B cell (primary cell): ENCODE data around the gene SGSM1. TPM values are rescaled to one million over a fixed set of nuclear protein-coding genes. Genes with fewer than 3 reads are reported as not detected.

Experiments
- ATAC-seq: fragments of 200-7000 bp; cut with Tn5 transposase; one replicate; pipeline ENCODE4 v1.10.0; 2021; ENCODE audit warnings: low read depth, mild to moderate bottlenecking, moderate number of reproducible peaks, moderate library complexity
- CTCF ChIA-PET: fragments of 350-600 bp; sonication (Branson Sonifier 250); formaldehyde crosslinking; loops from one replicate; lab custom pipeline; 2021; ENCODE audit warnings: antibody characterized with exemption, inconsistent platforms; lab: Charles Lee
- POLR2A ChIA-PET: fragments of 350-600 bp; sonication (Branson Sonifier 250); formaldehyde crosslinking; loops from one replicate; lab custom pipeline; 2021; ENCODE audit warnings: antibody characterized with exemption; lab: Charles Lee
- DNase-seq: peaks from one replicate; pipeline ENCODE4 v3.0.0; 2013
- H2AFZ ChIP-seq: 2 replicates; pipeline ENCODE4 v1.6.1; 2012; ENCODE audit warnings: mild to moderate bottlenecking, low read depth, low read length; ENCODE audit not compliant: insufficient read depth, poor library complexity, severe bottlenecking
- H3K27ac ChIP-seq, 2 donors: 1 replicate in 1 of 2; 2 replicates in 1 of 2; pipeline ENCODE4 v1.5.1; 2012 to 2013; ENCODE audit warnings: low read length in 2 of 2, mild to moderate bottlenecking in 2 of 2, moderate library complexity in 1 of 2
- H3K27me3 ChIP-seq, 4 experiments: fragments of 200-600 bp in 1 of 4; sonication (generic) in 1 of 4; replicated peaks in 1 of 4; 1 replicate in 2 of 4; 2 replicates in 2 of 4; pipeline versions ENCODE4 v1.6.1 to v1.7.0; 2013 to 2016; ENCODE audit warnings: low read length in 3 of 4, mild to moderate bottlenecking in 2 of 4, mixed read lengths in 1 of 4, moderate library complexity in 1 of 4; ENCODE audit not compliant: insufficient read depth in 4 of 4, control insufficient read depth in 3 of 4; ENCODE audit errors: control extremely low read depth in 1 of 4
- H3K36me3 ChIP-seq, 2 experiments: replicated peaks in 1 of 2; 1 replicate in 1 of 2; 2 replicates in 1 of 2; pipeline versions ENCODE4 v1.6.1 to v1.7.1; 2013; ENCODE audit warnings: low read length in 1 of 2; ENCODE audit not compliant: insufficient read depth in 2 of 2, control insufficient read depth in 1 of 2; ENCODE audit errors: control extremely low read depth in 1 of 2, extremely low read depth in 1 of 2
- H3K4me1 ChIP-seq, 2 donors: fragments of 200-600 bp in 1 of 2; sonication (generic) in 1 of 2; 1 replicate in 1 of 2; 2 replicates in 1 of 2; pipeline versions ENCODE4 v1.5.1 to v1.6.1; 2013 to 2017; ENCODE audit warnings: low read length in 2 of 2; ENCODE audit not compliant: control insufficient read depth in 2 of 2, insufficient read depth in 2 of 2
- H3K4me2 ChIP-seq: replicated peaks from 2 replicates; pipeline ENCODE3; 2012; ENCODE audit warnings: mild to moderate bottlenecking, low read depth, low read length; ENCODE audit not compliant: poor library complexity, severe bottlenecking
- H3K4me3 ChIP-seq, 5 experiments: fragments of 200-600 bp in 1 of 5; sonication (generic) in 1 of 5; 1 replicate in 3 of 5; 2 replicates in 2 of 5; pipeline versions ENCODE4 v1.5.1 to v1.7.0; 2011 to 2016; ENCODE audit warnings: low read length in 4 of 5, mild to moderate bottlenecking in 4 of 5, low read depth in 2 of 5, control low read depth in 1 of 5, moderate library complexity in 1 of 5; ENCODE audit not compliant: insufficient read depth in 1 of 5; ENCODE audit errors: control extremely low read depth in 1 of 5, extremely low read depth in 1 of 5
- H3K79me2 ChIP-seq: fragments of 200-600 bp; sonication (generic); one replicate; pipeline ENCODE4 v1.6.0; 2016; ENCODE audit warnings: low read length; ENCODE audit not compliant: control insufficient read depth, insufficient read depth
- H3K9ac ChIP-seq: fragments of 200-600 bp; sonication (generic); 2 replicates; pipeline ENCODE4 v1.6.1; 2017; ENCODE audit warnings: mild to moderate bottlenecking, low read length, moderate library complexity
- H3K9me3 ChIP-seq, 3 donors: one replicate each; pipeline versions ENCODE4 v1.6.1 to v1.7.1; 2013; ENCODE audit warnings: low read length in 2 of 3; ENCODE audit not compliant: control insufficient read depth in 2 of 3, insufficient read depth in 1 of 3; ENCODE audit errors: control extremely low read depth in 1 of 3
- H4K20me1 ChIP-seq: 2 replicates; pipeline ENCODE4 v1.6.0; 2012; ENCODE audit warnings: mild to moderate bottlenecking, low read length; ENCODE audit not compliant: insufficient read depth, control insufficient read depth, poor library complexity, severe bottlenecking
- H3K27ac Mint-ChIP-seq: one replicate; pipeline ENCODE4 v1.8.0; 2021; ENCODE audit warnings: mixed read lengths
- H3K27me3 Mint-ChIP-seq: one replicate; pipeline ENCODE4 v1.8.0; 2021; ENCODE audit warnings: mixed read lengths
- H3K4me1 Mint-ChIP-seq: one replicate; pipeline ENCODE4 v1.8.0; 2021; ENCODE audit warnings: mixed read lengths
- H3K4me3 Mint-ChIP-seq: one replicate; pipeline ENCODE4 v1.8.0; 2021; ENCODE audit warnings: mixed read lengths
- H3K9me3 Mint-ChIP-seq: one replicate; pipeline ENCODE4 v1.8.0; 2022; ENCODE audit warnings: mixed read lengths; ENCODE audit not compliant: insufficient read depth
- CTCF ChIP-seq: fragments of 200-600 bp; IDR thresholded peaks from one replicate; pipeline ENCODE4 v1.8.0; 2022; ENCODE audit warnings: antibody characterized with exemption, mild to moderate bottlenecking
- EZH2 ChIP-seq: IDR thresholded peaks from 2 replicates; pipeline ENCODE4 v1.6.1; 2012; ENCODE audit warnings: borderline replicate concordance, low read depth, mild to moderate bottlenecking, moderate library complexity, low read length; ENCODE audit not compliant: insufficient read depth, poor library complexity, severe bottlenecking
- WGBS: methylation state at CpG from one replicate; pipeline ENCODE4 v1.1.5; 2013; ENCODE audit warnings: missing lambda C conversion rate; ENCODE audit not compliant: insufficient coverage; 5-methylcytosine and 5-hydroxymethylcytosine counted together
- intact Hi-C: fragments of 100-400 bp; cut with micrococcal nuclease; formaldehyde crosslinking; loops from one replicate; pipeline ENCODE4 v1.10.0; 2022
- polyA plus RNA-seq: library from polyadenylated mRNA; depleted of rRNA; stranded (reverse); fragments of >200 nt; gene quantifications from 2 replicates; pipeline ENCODE4 v1.2.3, GENCODE V29; 2012
- total RNA-seq, 2 donors: library from RNA; stranded (reverse); fragments of 120-200 nt in 1 of 2; gene quantifications; 1 replicate in 1 of 2; 2 replicates in 1 of 2; pipeline versions ENCODE4 v1.2.3 to v1.2.4, GENCODE V29; 2013 to 2022

Gene SGSM1
- total and polyA plus RNA-seq, 2 donors (not counting 1 experiment from before 2014, with no cell fraction given) = 0.91 to 1.3 TPM

GRCh38 chr22:24962094-24962493 lies 156.1 kb downstream of the SGSM1 start:
- no peak overlapping the region for H3K4me3 ChIP-seq
- intact Hi-C loops = no loop called here
- no peaks in the 10 kb centered on the region for H3K79me2 ChIP-seq
- no peak overlapping the region for H3K27ac Mint-ChIP-seq
- no peaks in the 10 kb centered on the region for H3K9me3 Mint-ChIP-seq
- H3K4me1 Mint-ChIP-seq = no peaks in the 10 kb centered on the region
- ChIA-PET CTCF (no interaction called here), POLR2A (no interaction called here)
- no peak for DNase-seq
- TF ChIP-seq CTCF = no peak
- TF ChIP-seq EZH2 = no peak
- H3K27me3 Mint-ChIP-seq = peaks cover 6% of the 10 kb centered on the region
- H2AFZ ChIP-seq = no peak overlapping the region
- H3K4me3 Mint-ChIP-seq = no peak overlapping the region
- no peaks in the 10 kb centered on the region for H4K20me1 ChIP-seq
- H3K27me3 ChIP-seq = peaks cover 0 to 3% (median 0%) of the 10 kb centered on the region in 4 experiments
- H3K4me2 ChIP-seq = no peak overlapping the region
- no peak overlapping the region for H3K27ac ChIP-seq
- H3K9ac ChIP-seq = no peak overlapping the region
- H3K36me3 ChIP-seq = no peaks in the 10 kb centered on the region
- H3K4me1 ChIP-seq = no peaks in the 10 kb centered on the region
- ATAC-seq = no peak
- H3K9me3 ChIP-seq = peaks cover 0 to 3% (median 0%) of the 10 kb centered on the region in 3 donors
- 95% methylated on average over 5 of the region's 8 CpGs for WGBS

- Mint-ChIP-seq H3K27ac (no peak overlapping the region), H3K27me3 (peaks cover 5% of the 10 kb centered on the region), H3K4me3 (no peak overlapping the region), H3K4me1 (no peaks in the 10 kb centered on the region), H3K9me3 (no peaks in the 10 kb centered on the region)
- H4K20me1 ChIP-seq = no peaks in the 10 kb centered on the region
- no peak overlapping the region for H2AFZ ChIP-seq
- no peaks in the 10 kb centered on the region for H3K79me2 ChIP-seq
- no peak overlapping the region for H3K27ac ChIP-seq
- DNase-seq (no peak), ATAC-seq (no peak)
- TF ChIP-seq CTCF (no peak), EZH2 (no peak)
- CTCF ChIA-PET = no interaction called here
- H3K4me1 ChIP-seq = no peaks in the 10 kb centered on the region
- H3K4me2 ChIP-seq = no peak overlapping the region
- no peaks in the 10 kb centered on the region for H3K36me3 ChIP-seq
- intact Hi-C loops = no loop called here
- POLR2A ChIA-PET = no interaction called here
- H3K27me3 ChIP-seq = peaks cover 0 to 3% (median 0%) of the 10 kb centered on the region in 4 experiments
- peaks cover 0 to 3% (median 0%) of the 10 kb centered on the region in 3 donors for H3K9me3 ChIP-seq
- H3K4me3 ChIP-seq = no peak overlapping the region
- H3K9ac ChIP-seq = no peak overlapping the region
- WGBS = 96% methylated on average over 10 of the region's 11 CpGs
These were observed 156.8 kb downstream of the SGSM1 start for GRCh38 chr22:24962835-24963234.
